ENCODE results near the gene SEPTIN11. TPM values are rescaled to one million over a fixed set of nuclear protein-coding genes. Genes with fewer than 3 reads are reported as not detected.

Gene SEPTIN11
- total RNA-seq, 1 donor from 2014 or later, result 49.2 TPM

- Histone ChIP-seq H3K4me3 (ENCODE audit: low read depth, low read length) (no peak overlapping the region), H3K36me3 (ENCODE audit: control insufficient read depth, insufficient read depth, low read length) (peaks cover 7% of the 10 kb centered on the region), H3K27me3 (ENCODE audit: control insufficient read depth, insufficient read depth, low read length) (no peaks in the 10 kb centered on the region)
- no peak for DNase-seq (ENCODE audit: low read depth)
- no peak for TF ChIP-seq CTCF (IDR thresholded peaks at IDR 0.05; ENCODE audit: insufficient read depth, low read length, severe bottlenecking)
- FAIRE-seq, result no peak
Measured at GRCh38 chr4:76996445-76996844, 46.9 kb downstream of the SEPTIN11 start.

- no peak overlapping the region for H3K4me3 ChIP-seq (ENCODE audit: low read depth, low read length)
- no peak for FAIRE-seq
- TF ChIP-seq CTCF (IDR thresholded peaks at IDR 0.05; ENCODE audit: insufficient read depth, low read length, severe bottlenecking), result no peak
- DNase-seq (ENCODE audit: low read depth), result no peak
- no peaks in the 10 kb centered on the region for H3K27me3 ChIP-seq (ENCODE audit: control insufficient read depth, insufficient read depth, low read length)
- H3K36me3 ChIP-seq (ENCODE audit: control insufficient read depth, insufficient read depth, low read length), result peaks cover 7% of the 10 kb centered on the region
Measured at GRCh38 chr4:76997077-76997476, 47.5 kb downstream of the SEPTIN11 start.

- Histone ChIP-seq H3K4me3 (ENCODE audit: low read depth, low read length) (no peak overlapping the region), H3K36me3 (ENCODE audit: control insufficient read depth, insufficient read depth, low read length) (peaks cover 7% of the 10 kb centered on the region), H3K27me3 (ENCODE audit: control insufficient read depth, insufficient read depth, low read length) (no peaks in the 10 kb centered on the region)
- no peak for FAIRE-seq
- TF ChIP-seq CTCF (IDR thresholded peaks at IDR 0.05; ENCODE audit: insufficient read depth, low read length, severe bottlenecking), result no peak
- DNase-seq (ENCODE audit: low read depth), result no peak
Measured at GRCh38 chr4:76997532-76997931, 48.0 kb downstream of the SEPTIN11 start.

GRCh38 chr4:76998251-76998901, 48.8 kb downstream of the SEPTIN11 start:
- no peak for TF ChIP-seq CTCF (IDR thresholded peaks at IDR 0.05; ENCODE audit: insufficient read depth, low read length, severe bottlenecking)
- FAIRE-seq, result no peak

More at GRCh38 chr4:76998251-76998901, 48.8 kb downstream of the SEPTIN11 start:
- Histone ChIP-seq H3K27me3 (ENCODE audit: control insufficient read depth, insufficient read depth, low read length) (no peaks in the 10 kb centered on the region), H3K4me3 (ENCODE audit: low read depth, low read length) (no peak overlapping the region), H3K36me3 (ENCODE audit: control insufficient read depth, insufficient read depth, low read length) (peaks cover 7% of the 10 kb centered on the region)
- DNase-seq (ENCODE audit: low read depth), result no peak

Other genes starting within 250 kb of the SEPTIN11 start
- 15.0 and 21.1 TPM in 2 replicates for gene SOWAHB, start 51.6 kb upstream of the SEPTIN11 start, total RNA-seq
- 148 and 181 TPM in 2 replicates for gene CCNI, start 126.2 kb downstream of the SEPTIN11 start, total RNA-seq
- gene CCNG2, start 207.5 kb downstream of the SEPTIN11 start, total RNA-seq, result 18.7 and 19.3 TPM in 2 replicates